ENCODE results near the gene TMEM9B. TPM values are rescaled to one million over a fixed set of nuclear protein-coding genes. Genes with fewer than 3 reads are reported as not detected.

The TMEM9B gene
- total RNA-seq, 1 experiment from 2014 or later = 23.5 TPM

DNA sequence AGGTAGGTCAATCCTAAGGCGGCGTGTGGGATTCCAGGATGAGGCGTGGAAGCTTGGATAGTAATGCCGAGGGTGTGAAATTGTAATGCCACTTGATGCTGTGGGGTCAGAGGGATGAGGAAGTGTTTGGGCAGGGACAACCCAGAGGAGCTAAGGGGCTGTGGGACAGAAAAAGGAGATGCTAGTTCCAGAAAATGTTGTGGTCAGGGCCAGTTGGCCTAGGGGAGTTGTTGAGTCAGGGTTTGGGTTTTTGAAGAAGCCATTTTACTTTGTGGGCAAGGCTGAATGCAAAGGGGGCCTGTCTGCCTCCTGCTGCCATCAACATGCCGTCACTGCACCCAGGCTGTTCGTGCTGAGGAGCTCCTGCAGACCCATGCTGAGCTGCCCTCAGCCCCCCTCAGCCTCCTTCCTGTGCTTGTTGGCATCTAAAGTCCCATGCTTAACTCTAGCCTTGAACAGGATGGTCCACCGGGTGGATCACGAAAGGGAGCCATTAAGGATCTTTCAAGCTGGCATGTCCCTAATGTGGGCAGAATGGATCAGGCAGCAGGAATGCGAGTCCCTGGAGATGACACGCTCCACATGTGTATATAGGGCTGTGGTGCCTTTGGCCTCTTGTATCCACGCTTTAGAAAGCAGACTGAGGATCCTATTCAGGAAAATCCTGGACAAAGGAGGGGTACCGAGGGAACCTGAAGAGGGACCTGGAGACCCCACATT is 33.6 kb downstream of the TMEM9B start:
- no peak for DNase-seq (ENCODE audit: low spot score)

DNA sequence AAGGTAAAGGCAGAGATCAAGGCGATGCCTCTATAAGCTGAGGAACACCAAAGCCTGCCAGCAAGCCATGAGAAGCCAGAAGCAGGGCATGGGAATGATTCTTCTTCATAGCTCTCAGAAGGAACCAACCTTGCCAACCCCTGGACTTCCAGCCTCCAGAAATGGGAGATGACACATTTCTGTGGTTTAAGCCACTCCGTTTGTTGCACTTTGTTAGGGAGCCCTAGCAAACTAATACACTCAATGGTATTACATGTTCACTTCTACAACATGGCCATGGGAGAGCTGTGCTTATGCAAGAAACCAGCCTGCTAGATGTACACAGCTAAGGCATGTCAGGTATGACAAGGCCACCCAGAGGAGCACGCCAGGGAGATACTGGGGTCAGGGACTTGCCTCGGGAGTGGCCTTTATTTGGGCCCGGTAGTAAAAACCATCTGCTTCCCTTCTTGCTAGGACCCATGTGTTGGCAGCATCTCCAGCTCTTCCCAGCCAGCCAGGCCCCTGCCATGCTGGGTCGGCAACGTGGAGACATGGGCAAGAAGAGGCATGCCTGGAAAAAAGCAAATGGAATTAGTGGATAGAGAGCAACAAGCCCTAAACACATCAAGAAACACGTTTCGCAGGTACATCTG is 35.1 kb downstream of the TMEM9B start:
- no peak for DNase-seq (ENCODE audit: low spot score)

DNA sequence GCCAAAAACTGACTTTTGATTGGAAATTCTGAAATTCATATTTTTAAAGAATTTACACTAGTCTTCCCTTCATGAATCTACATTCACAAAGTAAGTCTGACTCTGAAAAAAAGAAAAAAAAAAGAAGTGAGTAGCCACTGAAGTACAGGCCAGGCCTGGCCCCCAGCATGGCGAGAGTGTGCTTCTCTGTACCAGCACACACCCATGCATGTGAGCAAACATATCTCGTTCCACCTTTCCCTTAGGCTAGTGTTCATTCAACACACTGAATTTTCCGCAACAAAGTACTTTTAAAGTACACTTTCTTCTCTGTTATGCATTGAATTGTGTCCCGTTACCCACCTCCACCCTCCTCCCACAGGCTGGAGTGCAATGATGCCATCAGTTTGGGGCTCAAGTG is 36.0 kb downstream of the TMEM9B start:
- DNase-seq (ENCODE audit: low spot score) = no peak

- no peak for DNase-seq (ENCODE audit: low spot score)
Observed at GRCh38 chr11:8927233-8927632, 37.0 kb downstream of the TMEM9B start.

GRCh38 chr11:8926236-8926635 is 38.0 kb downstream of the TMEM9B start:
- no peak for DNase-seq (ENCODE audit: low spot score)

DNA sequence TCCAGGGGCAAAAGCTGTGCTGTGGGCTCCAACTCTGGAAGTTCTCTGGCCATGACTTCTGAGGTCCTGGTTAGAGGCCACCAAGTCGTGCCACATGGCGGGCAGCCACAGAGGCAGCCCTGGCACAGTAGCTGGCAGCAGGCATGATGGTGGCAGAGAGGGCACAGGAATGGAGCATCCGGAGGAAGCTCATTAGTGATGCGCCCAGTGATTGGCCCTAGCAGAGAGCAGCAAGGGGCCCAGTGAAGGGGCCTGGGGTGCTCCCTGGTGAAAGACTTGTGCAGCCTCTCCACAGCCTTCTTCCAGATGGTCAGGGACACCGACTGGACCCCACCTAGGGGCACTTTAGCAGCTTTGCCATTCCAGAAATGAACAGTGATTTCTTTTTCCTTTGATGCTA is 38.5 kb downstream of the TMEM9B start:
- no peak for DNase-seq (ENCODE audit: low spot score)

GRCh38 chr11:8922691-8923090 is 41.6 kb downstream of the TMEM9B start:
- DNase-seq (ENCODE audit: low spot score) = no peak

GRCh38 chr11:8917157-8917825 is 47.0 kb downstream of the TMEM9B start:
- DNase-seq (ENCODE audit: low spot score) = no peak

DNA sequence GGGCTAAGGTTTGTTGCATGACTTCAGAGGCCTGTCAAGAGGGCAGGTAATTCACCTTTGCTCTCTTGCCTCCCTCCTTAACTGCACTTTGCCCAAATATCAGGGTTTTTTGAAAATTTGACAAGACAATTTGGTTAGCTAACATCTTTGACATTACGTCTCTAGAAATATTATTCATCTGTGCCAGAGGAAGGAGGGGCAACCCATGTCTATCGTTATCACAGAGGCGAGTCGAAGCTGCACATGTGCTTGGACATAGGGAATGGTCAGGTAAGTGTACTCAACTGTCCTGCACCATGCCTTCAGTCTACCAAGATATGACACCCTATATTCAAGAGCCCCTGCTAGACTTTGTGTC is 49.6 kb downstream of the TMEM9B start:
- no peak for DNase-seq (ENCODE audit: low spot score)

- no peak for DNase-seq (ENCODE audit: low spot score)
Observed at GRCh38 chr11:8913961-8914660, 50.1 kb downstream of the TMEM9B start.

- peak; percentile 93 for DNase-seq (ENCODE audit: low spot score)
Observed at GRCh38 chr11:8911029-8911823, 53.0 kb downstream of the TMEM9B start, which contains the start of gene AKIP1. Gene AKIP1 (plus strand): TSS chr11:8911189. CDS start chr11:8911450, 261 bp downstream.

DNA sequence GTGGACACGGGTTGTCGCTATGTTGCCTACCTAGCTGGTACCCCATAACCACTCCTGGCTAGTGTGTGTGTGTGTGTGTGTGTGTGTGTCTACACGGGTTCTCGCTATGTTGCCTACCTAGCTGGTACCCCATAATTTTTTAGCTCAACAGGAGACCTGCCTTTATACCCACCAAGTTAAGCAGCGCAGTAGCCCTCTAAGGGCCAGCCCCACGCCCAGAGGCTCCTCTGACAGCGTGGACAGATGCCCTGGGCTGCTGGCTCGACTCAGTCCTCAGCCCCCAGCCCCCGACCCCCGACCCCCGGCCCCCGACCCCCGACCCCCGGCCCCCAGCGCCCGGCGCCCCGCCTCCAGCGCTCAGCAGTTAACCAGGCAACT is 53.6 kb downstream of the TMEM9B start:
- DNase-seq (ENCODE audit: low spot score) = peak; percentile 2

DNA sequence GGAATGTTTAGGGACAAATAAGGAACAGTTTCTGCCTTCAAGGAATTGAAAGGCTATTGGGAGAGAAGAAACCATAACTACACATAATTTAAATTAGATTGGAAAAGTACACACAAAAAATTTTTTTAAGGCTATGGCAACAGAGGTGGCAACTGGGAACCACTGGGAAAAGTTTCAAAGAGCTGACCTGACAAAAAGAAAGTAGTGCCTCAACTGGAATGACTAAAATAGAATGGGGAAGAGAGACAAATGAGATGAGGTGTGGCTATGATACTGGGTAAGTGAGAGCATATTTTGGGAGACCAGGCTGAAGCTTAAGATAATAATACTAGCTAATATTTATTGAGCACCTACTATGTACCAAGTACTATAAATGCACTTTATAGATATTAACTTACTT is 56.1 kb downstream of the TMEM9B start:
- no peak for DNase-seq (ENCODE audit: low spot score)

DNA sequence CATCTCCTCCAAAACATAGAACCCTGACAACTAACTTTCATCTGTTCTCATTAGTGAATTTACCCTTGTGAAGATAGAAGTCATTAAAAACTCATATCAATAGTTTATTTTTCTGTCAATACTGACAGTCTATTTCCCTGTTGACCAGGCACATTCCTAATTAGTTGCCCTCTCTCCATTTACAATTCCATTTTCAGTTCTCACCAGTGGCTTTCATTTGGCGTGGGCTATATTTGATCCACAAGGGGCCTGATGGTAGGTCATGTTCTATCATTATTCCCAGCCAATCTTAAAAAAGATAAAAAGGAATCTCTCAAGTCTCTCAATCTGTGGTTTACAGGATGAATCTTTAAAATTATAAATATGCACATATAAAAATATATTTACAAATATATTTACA is 57.1 kb downstream of the TMEM9B start:
- DNase-seq (ENCODE audit: low spot score) = no peak

- no peak for DNase-seq (ENCODE audit: low spot score)
Observed at GRCh38 chr11:8905528-8906165, 58.6 kb downstream of the TMEM9B start.

DNA sequence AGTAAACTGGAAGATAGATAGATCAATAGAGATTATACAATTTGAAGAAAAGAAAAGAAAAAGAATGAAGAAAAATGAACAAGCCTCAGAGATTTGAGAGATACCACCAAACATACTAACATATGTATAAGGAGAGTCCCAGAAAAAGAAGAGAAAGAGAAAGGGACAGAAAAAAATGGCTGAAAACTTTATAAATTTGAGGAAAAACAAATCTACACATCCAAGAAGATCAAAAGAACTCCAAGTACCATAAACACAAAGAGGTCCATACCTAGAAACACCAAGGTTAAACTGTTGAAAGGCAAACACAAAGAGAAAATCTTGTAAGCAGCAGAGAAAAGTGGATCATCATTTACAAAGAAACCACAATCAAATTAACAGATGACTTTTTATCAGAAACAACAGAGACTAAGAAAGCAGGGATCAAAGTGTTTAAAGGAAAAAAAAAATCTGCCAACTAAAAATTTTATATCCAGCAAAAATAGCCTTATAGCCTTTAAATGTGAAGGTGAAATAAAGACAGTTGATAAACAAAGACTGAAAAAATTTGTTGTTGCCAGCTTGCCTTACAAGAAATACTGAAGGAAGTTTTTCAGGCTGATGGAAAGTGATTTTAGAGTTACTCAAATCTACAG is 65.0 kb downstream of the TMEM9B start:
- DNase-seq (ENCODE audit: low spot score) = no peak
